ENCODE measurements around the gene GFER.

GFER gene

DNA sequence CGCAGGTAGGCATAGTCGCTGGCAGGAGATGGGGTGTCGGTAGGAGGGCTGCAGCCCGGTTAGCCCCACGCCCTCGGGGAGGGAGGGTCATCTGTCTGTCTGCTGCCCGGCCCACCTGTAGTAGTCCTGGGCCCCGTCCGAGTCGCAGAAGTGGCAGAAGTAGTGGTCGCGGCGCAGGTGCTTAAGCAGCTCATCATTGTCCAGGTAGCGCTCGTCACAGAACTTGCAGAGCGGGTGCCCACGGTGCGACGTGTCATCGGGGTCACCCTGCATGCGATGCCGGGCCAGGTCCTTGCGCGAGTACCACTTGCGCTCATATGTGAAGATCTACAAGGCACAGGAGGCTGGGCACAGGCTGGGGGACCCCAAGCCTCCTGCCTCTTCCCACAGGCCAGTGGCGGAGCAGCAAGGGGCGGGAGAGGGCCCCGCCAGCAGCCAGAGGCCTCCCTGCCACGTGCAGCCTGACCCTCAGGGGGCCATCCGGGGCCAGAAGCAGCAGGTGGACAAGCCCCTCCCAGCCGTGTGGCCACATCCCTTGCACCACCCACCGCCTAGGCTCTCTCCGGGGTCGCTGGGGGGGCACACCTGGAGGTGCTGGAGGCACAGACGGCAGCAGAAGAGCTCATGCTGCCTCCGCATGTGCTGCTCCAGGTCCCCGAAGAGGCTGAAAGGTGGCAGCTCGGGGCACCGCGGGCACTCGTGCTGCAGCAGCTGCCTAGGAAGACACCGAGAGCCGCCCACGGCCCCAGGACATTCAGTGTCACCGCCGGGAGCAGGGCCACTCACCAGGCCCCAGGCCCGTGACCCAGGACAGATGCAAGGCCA, 18.6 kb downstream of the GFER start:
- H4K20me1 ChIP-seq (ENCODE audit: insufficient read depth, low read length) = peaks cover 62% of the 10 kb centered on the region
- peaks cover 97% of the 10 kb centered on the region for H3K36me3 ChIP-seq (ENCODE audit: insufficient read depth, low read length)

DNA sequence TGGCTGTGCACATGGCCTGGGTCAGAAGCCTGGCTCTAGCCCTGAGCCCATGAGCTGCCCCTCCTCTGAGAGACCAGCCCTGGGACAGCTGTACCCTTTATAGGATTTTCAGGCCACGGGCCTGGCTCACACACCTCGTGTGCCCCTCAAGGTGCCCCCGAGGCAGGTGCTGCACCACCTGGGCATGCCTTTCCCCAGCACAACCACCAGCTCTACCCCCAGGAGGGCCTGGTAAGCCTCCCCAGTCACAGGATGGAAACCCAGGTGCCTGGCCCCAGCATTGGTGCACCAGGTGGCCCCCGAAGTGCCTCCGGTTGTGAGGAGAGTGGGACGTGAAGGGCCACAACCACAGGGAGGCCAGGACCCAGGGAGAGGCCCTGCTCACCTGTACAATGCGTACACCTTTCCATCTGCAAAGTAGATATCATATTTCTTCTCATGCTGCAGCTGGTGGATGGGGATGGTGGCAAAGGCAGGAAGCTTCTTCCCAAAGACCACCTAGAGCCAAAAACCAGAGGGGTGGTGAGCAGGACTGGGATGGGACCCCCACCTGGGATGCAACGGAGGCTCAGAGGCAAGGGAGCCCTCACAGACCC, 19.3 kb downstream of the GFER start:
- no peaks in the 10 kb centered on the region for H3K9me3 ChIP-seq (ENCODE audit: insufficient read depth, low read length, severe bottlenecking)
- H3K9ac ChIP-seq (ENCODE audit: low read depth, low read length) = no peak overlapping the region
- DNase-seq (no peak), ATAC-seq (ENCODE audit: insufficient read depth, low read depth) (no peak)
- H3K4me1 ChIP-seq (ENCODE audit: insufficient read depth, low read length) = peaks cover 29% of the 10 kb centered on the region
- peaks cover 96% of the 10 kb centered on the region for H3K36me3 ChIP-seq (ENCODE audit: insufficient read depth, low read length)
- H3K79me2 ChIP-seq (ENCODE audit: insufficient read depth, low read length) = peaks cover 51% of the 10 kb centered on the region
- H3K27ac ChIP-seq (ENCODE audit: low read length) = no peak overlapping the region
- H3K4me2 ChIP-seq (ENCODE audit: insufficient read depth, low read length) = no peak overlapping the region
- H2AFZ ChIP-seq (ENCODE audit: low read depth, low read length) = no peak overlapping the region
- TF ChIP-seq CTCF (IDR thresholded peaks at IDR 0.05; ENCODE audit: borderline replicate concordance, extremely low read depth, low read length, poor library complexity, severe bottlenecking) (no peak), EZH2 (IDR thresholded peaks at IDR 0.05; ENCODE audit: borderline replicate concordance, low read depth, low read length, severe bottlenecking) (no peak)
- peaks cover 69% of the 10 kb centered on the region for H4K20me1 ChIP-seq (ENCODE audit: insufficient read depth, low read length)
- no peak overlapping the region for H3K4me3 ChIP-seq (ENCODE audit: low read depth in 1 of 2, low read length in 2 of 2)
- no peaks in the 10 kb centered on the region for H3K27me3 ChIP-seq (ENCODE audit: insufficient read depth, low read length, poor library complexity)

More for the DNA sequence above, 18.6 kb downstream of the GFER start:
- H3K4me3 ChIP-seq (ENCODE audit: low read depth in 1 of 2, low read length in 2 of 2) = no peak overlapping the region
- H3K79me2 ChIP-seq (ENCODE audit: insufficient read depth, low read length) = peaks cover 44% of the 10 kb centered on the region
- no peak overlapping the region for H3K27ac ChIP-seq (ENCODE audit: low read length)
- no peak overlapping the region for H3K4me2 ChIP-seq (ENCODE audit: insufficient read depth, low read length)
- no peak overlapping the region for H2AFZ ChIP-seq (ENCODE audit: low read depth, low read length)
- H3K4me1 ChIP-seq (ENCODE audit: insufficient read depth, low read length) = peaks cover 22% of the 10 kb centered on the region
- DNase-seq (no peak), ATAC-seq (ENCODE audit: insufficient read depth, low read depth) (no peak)
- TF ChIP-seq EZH2 (IDR thresholded peaks at IDR 0.05; ENCODE audit: borderline replicate concordance, low read depth, low read length, severe bottlenecking) (no peak), CTCF (IDR thresholded peaks at IDR 0.05; ENCODE audit: borderline replicate concordance, extremely low read depth, low read length, poor library complexity, severe bottlenecking) (no peak)
- H3K9ac ChIP-seq (ENCODE audit: low read depth, low read length) = no peak overlapping the region
- no peaks in the 10 kb centered on the region for H3K9me3 ChIP-seq (ENCODE audit: insufficient read depth, low read length, severe bottlenecking)
- H3K27me3 ChIP-seq (ENCODE audit: insufficient read depth, low read length, poor library complexity) = no peaks in the 10 kb centered on the region

GRCh38 chr16:2003827-2004641, 20.0 kb downstream of the GFER start:
- peaks cover 58% of the 10 kb centered on the region for H3K79me2 ChIP-seq (ENCODE audit: insufficient read depth, low read length)
- peaks cover 89% of the 10 kb centered on the region for H3K36me3 ChIP-seq (ENCODE audit: insufficient read depth, low read length)
- H3K4me3 ChIP-seq (ENCODE audit: low read depth in 1 of 2, low read length in 2 of 2) = no peak overlapping the region
- DNase-seq (peak; percentile 82), ATAC-seq (ENCODE audit: insufficient read depth, low read depth) (peak; percentile 82)
- peaks cover 36% of the 10 kb centered on the region for H3K4me1 ChIP-seq (ENCODE audit: insufficient read depth, low read length)
- TF ChIP-seq EZH2 (IDR thresholded peaks at IDR 0.05; ENCODE audit: borderline replicate concordance, low read depth, low read length, severe bottlenecking) (no peak), CTCF (IDR thresholded peaks at IDR 0.05; ENCODE audit: borderline replicate concordance, extremely low read depth, low read length, poor library complexity, severe bottlenecking) (peak; percentile 79)
- no peaks in the 10 kb centered on the region for H3K27me3 ChIP-seq (ENCODE audit: insufficient read depth, low read length, poor library complexity)
- no peak overlapping the region for H3K4me2 ChIP-seq (ENCODE audit: insufficient read depth, low read length)
- no peak overlapping the region for H3K9ac ChIP-seq (ENCODE audit: low read depth, low read length)
- H4K20me1 ChIP-seq (ENCODE audit: insufficient read depth, low read length) = peaks cover 75% of the 10 kb centered on the region
- no peak overlapping the region for H3K27ac ChIP-seq (ENCODE audit: low read length)
- H3K9me3 ChIP-seq (ENCODE audit: insufficient read depth, low read length, severe bottlenecking) = no peaks in the 10 kb centered on the region
- H2AFZ ChIP-seq (ENCODE audit: low read depth, low read length) = no peak overlapping the region

Measured in DND-41 (cell line).